ENCODE data around the gene ZNF177.

The ZNF177 gene

GRCh38 chr19:9430444-9430843, 67.6 kb downstream of the ZNF177 start:
- no peak for DNase-seq (ENCODE audit: low spot score)

GRCh38 chr19:9431475-9431874, 68.7 kb downstream of the ZNF177 start:
- DNase-seq (ENCODE audit: low spot score), result no peak
